Activated T-helper 17 cell treated with anti-CD3 and anti-CD28 coated beads, Interleukin-2, amount 50 U/mL, for 72 hours (primary cell): Measurements from ENCODE around the gene MPV17. TPM values are rescaled to one million over a fixed set of nuclear protein-coding genes. Genes with fewer than 3 reads are reported as not detected.

ENCODE experiments used
- total RNA-seq, 2 donors: library from RNA; stranded (reverse); gene quantifications; one replicate each; pipeline ENCODE4 v1.2.3, GENCODE V29; 2022

MPV17 gene
- total RNA-seq, 2 donors from 2014 or later: 77.2 to 89.2 TPM

Other genes starting within 250 kb of the MPV17 start
- gene EMILIN1, start 244.5 kb downstream of the MPV17 start, total RNA-seq: under 1 TPM; 0.42 to 0.93 TPM
- 10 to 100 TPM in 1 of 2 donors, 1 to 10 TPM in 1; 5.9 to 10.5 TPM for gene KHK, start 236.3 kb downstream of the MPV17 start, total RNA-seq
- 1 to 10 TPM; 3.7 to 4.6 TPM for gene CGREF1, start 204.0 kb downstream of the MPV17 start, total RNA-seq
- gene ABHD1, start 199.3 kb downstream of the MPV17 start, total RNA-seq: under 1 TPM; 0.17 to 0.40 TPM
- 10 to 100 TPM; 38.0 to 67.1 TPM for gene PREB, start 188.5 kb downstream of the MPV17 start, total RNA-seq
- not detected for gene PRR30, start 183.7 kb downstream of the MPV17 start, total RNA-seq
- not detected for gene TCF23, start 174.1 kb downstream of the MPV17 start, total RNA-seq
- gene ATRAID, start 111.1 kb downstream of the MPV17 start, total RNA-seq: 10 to 100 TPM; 45.9 to 59.2 TPM
- 10 to 100 TPM; 33.8 to 72.0 TPM for gene SLC5A6, start 110.8 kb downstream of the MPV17 start, total RNA-seq
- 100 to 1,000 TPM in 1 of 2 donors, 10 to 100 TPM in 1; 54.0 to 106 TPM for gene CAD, start 105.7 kb downstream of the MPV17 start, total RNA-seq
- under 1 TPM in 1 of 2 donors, not detected in 1; 0.50 TPM for gene SLC30A3, start 60.0 kb downstream of the MPV17 start, total RNA-seq
- gene DNAJC5G, start 47.7 kb downstream of the MPV17 start, total RNA-seq: not detected
- gene TRIM54, start 40.7 kb downstream of the MPV17 start, total RNA-seq: under 1 TPM in 1 of 2 donors, not detected in 1; 0.13 TPM
- 1 to 10 TPM; 1.7 to 2.4 TPM for gene UCN, start 14.7 kb downstream of the MPV17 start, total RNA-seq
- gene GTF3C2, start 33.7 kb upstream of the MPV17 start, total RNA-seq: 10 to 100 TPM; 67.2 to 85.8 TPM
- gene EIF2B4, start 47.2 kb upstream of the MPV17 start, total RNA-seq: 10 to 100 TPM; 34.7 to 42.9 TPM
- 10 to 100 TPM; 59.0 to 90.4 TPM for gene SNX17, start 47.5 kb upstream of the MPV17 start, total RNA-seq
- gene ZNF513, start 57.6 kb upstream of the MPV17 start, total RNA-seq: 10 to 100 TPM; 10.8 to 16.2 TPM
- gene PPM1G, start 86.5 kb upstream of the MPV17 start, total RNA-seq: 100 to 1,000 TPM in 1 of 2 donors, 10 to 100 TPM in 1; 67.0 to 158 TPM
- 10 to 100 TPM; 65.2 to 76.1 TPM for gene NRBP1, start 105.5 kb upstream of the MPV17 start, total RNA-seq
- gene KRTCAP3, start 119.3 kb upstream of the MPV17 start, total RNA-seq: 1 to 10 TPM; 2.6 to 5.0 TPM
- gene IFT172, start 166.6 kb upstream of the MPV17 start, total RNA-seq: 10 to 100 TPM; 10.5 to 18.6 TPM
- under 1 TPM in 1 of 2 donors, not detected in 1; 0.21 TPM for gene FNDC4, start 172.1 kb upstream of the MPV17 start, total RNA-seq
- gene GCKR, start 173.7 kb upstream of the MPV17 start, total RNA-seq: not detected